Measurements from ENCODE around the gene RHD. TPM values are rescaled to one million over a fixed set of nuclear protein-coding genes. Genes with fewer than 3 reads are reported as not detected.
"Not testable (repeated sequence)": the region's sequence is repeated elsewhere in the genome, so short reads cannot be mapped to it uniquely, and the experiment has no call there.

RHD gene
- total RNA-seq, 1 donor from 2014 or later: not detected

GRCh38 chr1:25356441-25356840 lies 84.1 kb downstream of the RHD start:
- DNase-seq (ENCODE audit: low read depth): no peak

- no peak for DNase-seq (ENCODE audit: low read depth)
Measured at GRCh38 chr1:25356848-25357247, 84.5 kb downstream of the RHD start.

GRCh38 chr1:25360596-25361581 lies 88.6 kb downstream of the RHD start:
- no peak for DNase-seq (ENCODE audit: low read depth)

- no peak for DNase-seq (ENCODE audit: low read depth)
Measured at GRCh38 chr1:25361901-25362300, 89.6 kb downstream of the RHD start.

- DNase-seq (ENCODE audit: low read depth): not testable (repeated sequence)
Measured at GRCh38 chr1:25362634-25363559, 90.6 kb downstream of the RHD start.

GRCh38 chr1:25369241-25369640 lies 96.9 kb downstream of the RHD start:
- DNase-seq (ENCODE audit: low read depth): no peak

GRCh38 chr1:25369691-25370271 lies 97.5 kb downstream of the RHD start:
- not testable (repeated sequence) for DNase-seq (ENCODE audit: low read depth)

- not testable (repeated sequence) for DNase-seq (ENCODE audit: low read depth)
Measured at GRCh38 chr1:25371757-25372156, 99.4 kb downstream of the RHD start.

GRCh38 chr1:25378367-25378766 lies 106.1 kb downstream of the RHD start:
- not testable (repeated sequence) for DNase-seq (ENCODE audit: low read depth)

Other genes starting within 250 kb of the RHD start
- 47.8 and 51.7 TPM in 2 replicates for gene SYF2, start 40.0 kb upstream of the RHD start, total RNA-seq
- 59.9 and 153 TPM in 2 replicates for gene RSRP1, start 25.1 kb upstream of the RHD start, total RNA-seq
- 164 and 170 TPM in 2 replicates for gene TMEM50A, start 65.8 kb downstream of the RHD start, total RNA-seq
- gene RHCE, start 148.3 kb downstream of the RHD start, total RNA-seq: 0.15 and 1.2 TPM in 2 replicates
- gene MACO1, start 158.4 kb downstream of the RHD start, total RNA-seq: 20.2 and 21.0 TPM in 2 replicates

All from renal cortical epithelial cell (primary cell).